Ovary (tissue), 3 donors: ENCODE results near the gene NFYC.

Experiments used
- POLR2A ChIP-seq: fragments of 450-650 bp; IDR thresholded peaks from one replicate; pipeline ENCODE4 v1.6.1; 2017; ENCODE audit warnings: antibody characterized with exemption, mild to moderate bottlenecking, moderate library complexity
- TF ChIP-seq, protein P1 (sequence below), 3 donors: fragments of 450-650 bp in 2 of 3; fragments of 200-600 bp in 1 of 3; IDR thresholded peaks; one replicate each; pipeline versions ENCODE4 v1.5.1 to v1.8.0; 2016 to 2022; ENCODE audit warnings: antibody characterized with exemption in 3 of 3, mild to moderate bottlenecking in 1 of 3
- donor health status: DM: no; HTN: no; CAD: no.

- TF ChIP-seq, protein P1, sequence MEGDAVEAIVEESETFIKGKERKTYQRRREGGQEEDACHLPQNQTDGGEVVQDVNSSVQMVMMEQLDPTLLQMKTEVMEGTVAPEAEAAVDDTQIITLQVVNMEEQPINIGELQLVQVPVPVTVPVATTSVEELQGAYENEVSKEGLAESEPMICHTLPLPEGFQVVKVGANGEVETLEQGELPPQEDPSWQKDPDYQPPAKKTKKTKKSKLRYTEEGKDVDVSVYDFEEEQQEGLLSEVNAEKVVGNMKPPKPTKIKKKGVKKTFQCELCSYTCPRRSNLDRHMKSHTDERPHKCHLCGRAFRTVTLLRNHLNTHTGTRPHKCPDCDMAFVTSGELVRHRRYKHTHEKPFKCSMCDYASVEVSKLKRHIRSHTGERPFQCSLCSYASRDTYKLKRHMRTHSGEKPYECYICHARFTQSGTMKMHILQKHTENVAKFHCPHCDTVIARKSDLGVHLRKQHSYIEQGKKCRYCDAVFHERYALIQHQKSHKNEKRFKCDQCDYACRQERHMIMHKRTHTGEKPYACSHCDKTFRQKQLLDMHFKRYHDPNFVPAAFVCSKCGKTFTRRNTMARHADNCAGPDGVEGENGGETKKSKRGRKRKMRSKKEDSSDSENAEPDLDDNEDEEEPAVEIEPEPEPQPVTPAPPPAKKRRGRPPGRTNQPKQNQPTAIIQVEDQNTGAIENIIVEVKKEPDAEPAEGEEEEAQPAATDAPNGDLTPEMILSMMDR (IDR thresholded peaks at IDR 0.05), result no peak
- no peak for TF ChIP-seq POLR2A
These were observed 6.8 kb upstream of the NFYC start for GRCh38 chr1:40684669-40685068.
